ENCODE results near the gene MPZL2.

The MPZL2 gene

DNA sequence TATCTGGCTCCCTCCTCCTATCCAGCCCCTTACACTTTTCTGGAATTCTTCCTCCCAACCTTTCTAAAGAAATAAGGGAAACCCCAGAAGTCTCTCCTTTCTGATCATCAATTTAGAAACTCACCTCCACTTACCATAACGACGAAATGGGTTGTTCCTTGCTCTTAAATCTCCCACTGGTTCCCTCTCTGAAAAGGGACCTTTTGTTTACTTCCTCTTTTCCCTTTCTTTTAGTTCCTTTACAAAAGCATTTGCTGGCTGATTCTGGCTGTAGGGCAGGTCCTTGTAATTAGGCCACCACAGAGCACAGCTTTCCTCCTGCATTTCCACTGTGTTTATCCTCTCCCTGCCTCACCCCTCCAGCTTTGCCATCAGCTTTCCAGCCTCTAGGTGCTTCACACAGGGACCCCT is 51.3 kb downstream of the MPZL2 start:
- no peak for TF ChIP-seq EZH2 (IDR thresholded peaks at IDR 0.05; ENCODE audit: borderline replicate concordance, low read depth, low read length, severe bottlenecking)
- TF ChIP-seq CTCF (IDR thresholded peaks at IDR 0.05; ENCODE audit: borderline replicate concordance, extremely low read depth, low read length, poor library complexity, severe bottlenecking), result no peak

DNA sequence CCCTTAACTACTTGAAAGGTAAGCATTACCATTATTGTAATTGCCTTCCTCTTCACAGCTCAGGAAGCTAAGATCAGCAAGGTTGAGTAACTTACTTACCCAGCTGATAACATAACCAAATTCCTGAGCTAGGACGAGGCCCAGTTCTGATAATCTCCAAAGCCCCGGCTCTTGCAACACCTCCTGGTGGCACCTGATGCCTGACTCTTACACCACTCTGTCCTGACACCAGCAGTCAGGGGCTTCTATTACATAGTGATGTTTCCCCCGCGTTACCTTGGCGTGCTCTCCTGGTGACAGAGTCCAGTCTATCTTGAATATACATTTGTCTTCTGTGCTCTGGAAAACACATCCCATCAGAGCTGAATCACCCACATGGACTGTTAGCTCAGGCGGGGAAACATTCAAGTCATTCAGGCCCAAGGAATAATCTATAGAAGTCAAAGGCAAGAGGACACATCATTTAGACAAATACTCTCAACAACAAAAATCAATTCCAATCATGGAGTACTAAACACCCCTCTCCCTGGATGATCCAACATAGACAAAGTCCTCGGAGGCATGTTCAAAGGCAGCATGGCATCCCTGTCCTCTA is 51.9 kb downstream of the MPZL2 start:
- H3K4me1 ChIP-seq (ENCODE audit: insufficient read depth, low read length), result peaks cover 4% of the 10 kb centered on the region; the same call in 1 of the 2 replicates
- no peak overlapping the region for H3K4me3 ChIP-seq (ENCODE audit: low read depth in 1 of 2, low read length in 2 of 2)
- H3K36me3 ChIP-seq (ENCODE audit: insufficient read depth, low read length), result no peaks in the 10 kb centered on the region
- ATAC-seq (ENCODE audit: insufficient read depth, low read depth), result no peak
- no peak overlapping the region for H3K9ac ChIP-seq (ENCODE audit: low read depth, low read length)
- no peak overlapping the region for H2AFZ ChIP-seq (ENCODE audit: low read depth, low read length)
- no peaks in the 10 kb centered on the region for H3K9me3 ChIP-seq (ENCODE audit: insufficient read depth, low read length, severe bottlenecking)
- TF ChIP-seq EZH2 (IDR thresholded peaks at IDR 0.05; ENCODE audit: borderline replicate concordance, low read depth, low read length, severe bottlenecking), result no peak
- no peak for TF ChIP-seq CTCF (IDR thresholded peaks at IDR 0.05; ENCODE audit: borderline replicate concordance, extremely low read depth, low read length, poor library complexity, severe bottlenecking)
- no peaks in the 10 kb centered on the region for H3K79me2 ChIP-seq (ENCODE audit: insufficient read depth, low read length)
- DNase-seq, result no peak
- no peak overlapping the region for H3K4me2 ChIP-seq (ENCODE audit: insufficient read depth, low read length)
- no peaks in the 10 kb centered on the region for H4K20me1 ChIP-seq (ENCODE audit: insufficient read depth, low read length)
- H3K27ac ChIP-seq (ENCODE audit: low read length), result no peak overlapping the region
- H3K27me3 ChIP-seq (ENCODE audit: insufficient read depth, low read length, poor library complexity), result no peaks in the 10 kb centered on the region

More for the DNA sequence above, 51.3 kb downstream of the MPZL2 start:
- H3K79me2 ChIP-seq (ENCODE audit: insufficient read depth, low read length), result no peaks in the 10 kb centered on the region
- no peak for DNase-seq
- H3K36me3 ChIP-seq (ENCODE audit: insufficient read depth, low read length), result no peaks in the 10 kb centered on the region
- 0 out of 2 replicates have a peak overlapping the region, but pooled peaks have one; percentile 9 for H2AFZ ChIP-seq (ENCODE audit: low read depth, low read length)
- no peaks in the 10 kb centered on the region for H3K9me3 ChIP-seq (ENCODE audit: insufficient read depth, low read length, severe bottlenecking)
- H3K27me3 ChIP-seq (ENCODE audit: insufficient read depth, low read length, poor library complexity), result no peaks in the 10 kb centered on the region
- H3K4me2 ChIP-seq (ENCODE audit: insufficient read depth, low read length), result no peak overlapping the region
- peaks cover 4% of the 10 kb centered on the region; the same call in 1 of the 2 replicates for H3K4me1 ChIP-seq (ENCODE audit: insufficient read depth, low read length)
- no peak for ATAC-seq (ENCODE audit: insufficient read depth, low read depth)
- H3K4me3 ChIP-seq (ENCODE audit: low read depth in 1 of 2, low read length in 2 of 2), result no peak overlapping the region
- H3K27ac ChIP-seq (ENCODE audit: low read length), result no peak overlapping the region
- no peak overlapping the region for H3K9ac ChIP-seq (ENCODE audit: low read depth, low read length)
- H4K20me1 ChIP-seq (ENCODE audit: insufficient read depth, low read length), result no peaks in the 10 kb centered on the region

GRCh38 chr11:118211006-118211405 is 53.1 kb downstream of the MPZL2 start:
- H3K36me3 ChIP-seq (ENCODE audit: insufficient read depth, low read length), result no peaks in the 10 kb centered on the region
- no peak overlapping the region for H3K9ac ChIP-seq (ENCODE audit: low read depth, low read length)
- no peaks in the 10 kb centered on the region for H3K79me2 ChIP-seq (ENCODE audit: insufficient read depth, low read length)
- ATAC-seq (ENCODE audit: insufficient read depth, low read depth), result no peak
- TF ChIP-seq EZH2 (IDR thresholded peaks at IDR 0.05; ENCODE audit: borderline replicate concordance, low read depth, low read length, severe bottlenecking) (no peak), CTCF (IDR thresholded peaks at IDR 0.05; ENCODE audit: borderline replicate concordance, extremely low read depth, low read length, poor library complexity, severe bottlenecking) (no peak)
- H3K4me3 ChIP-seq (ENCODE audit: low read depth in 1 of 2, low read length in 2 of 2), result no peak overlapping the region
- no peak overlapping the region for H3K27ac ChIP-seq (ENCODE audit: low read length)
- DNase-seq, result no peak
- no peak overlapping the region for H3K4me2 ChIP-seq (ENCODE audit: insufficient read depth, low read length)
- no peaks in the 10 kb centered on the region for H3K27me3 ChIP-seq (ENCODE audit: insufficient read depth, low read length, poor library complexity)
- H3K4me1 ChIP-seq (ENCODE audit: insufficient read depth, low read length), result peaks cover 15% of the 10 kb centered on the region
- no peak overlapping the region for H2AFZ ChIP-seq (ENCODE audit: low read depth, low read length)
- no peaks in the 10 kb centered on the region for H3K9me3 ChIP-seq (ENCODE audit: insufficient read depth, low read length, severe bottlenecking)
- H4K20me1 ChIP-seq (ENCODE audit: insufficient read depth, low read length), result no peaks in the 10 kb centered on the region

Measured in DND-41 (cell line).